Measurements from ENCODE around the gene MRPL42. TPM values are rescaled to one million over a fixed set of nuclear protein-coding genes. Genes with fewer than 3 reads are reported as not detected.
"Not testable (repeated sequence)": the region's sequence is repeated elsewhere in the genome, so short reads cannot be mapped to it uniquely, and the experiment has no call there.

Gene MRPL42
- total and polyA plus RNA-seq, 11 donors, result 23.0 to 53.0 (median 46.2) TPM

DNA sequence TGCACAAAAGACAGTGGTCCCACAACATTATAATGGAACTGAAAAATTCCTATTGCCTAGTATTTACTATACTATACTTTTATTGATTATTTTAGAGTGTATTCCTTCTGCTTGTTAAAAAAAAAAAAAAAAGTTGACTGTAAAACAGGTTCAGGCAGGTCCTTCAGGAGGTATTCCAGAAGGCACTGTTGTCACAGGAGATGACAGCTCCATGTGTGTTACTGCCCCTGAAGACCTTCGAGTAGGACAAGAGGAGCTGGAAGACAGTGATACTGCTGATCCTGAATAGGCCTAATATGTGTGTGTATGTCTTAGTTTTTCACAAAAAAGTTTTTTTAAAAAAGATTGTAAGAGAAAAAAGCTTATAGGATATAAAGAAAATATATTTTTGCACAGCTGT lies 37.9 kb upstream of the MRPL42 start:
- peaks cover 8 to 94% (median 65%) of the 10 kb centered on the region in 12 donors for H3K4me1 ChIP-seq
- no peaks in the 10 kb centered on the region for H3K27me3 ChIP-seq
- intact Hi-C loops (cut with DNase I), result loop anchor here in 2 of 10 donors (10.0 kb wide), 1 partner anchor 645 kb away; no protein-coding TSS in a partner anchor
- H3K27ac ChIP-seq, result no peak overlapping the region
- ATAC-seq (no peak), DNase-seq (no peak)
- no peaks in the 10 kb centered on the region for H3K36me3 ChIP-seq
- TF ChIP-seq POLR2A (IDR thresholded peaks at IDR 0.05), result no peak
- TF ChIP-seq, protein P1, sequence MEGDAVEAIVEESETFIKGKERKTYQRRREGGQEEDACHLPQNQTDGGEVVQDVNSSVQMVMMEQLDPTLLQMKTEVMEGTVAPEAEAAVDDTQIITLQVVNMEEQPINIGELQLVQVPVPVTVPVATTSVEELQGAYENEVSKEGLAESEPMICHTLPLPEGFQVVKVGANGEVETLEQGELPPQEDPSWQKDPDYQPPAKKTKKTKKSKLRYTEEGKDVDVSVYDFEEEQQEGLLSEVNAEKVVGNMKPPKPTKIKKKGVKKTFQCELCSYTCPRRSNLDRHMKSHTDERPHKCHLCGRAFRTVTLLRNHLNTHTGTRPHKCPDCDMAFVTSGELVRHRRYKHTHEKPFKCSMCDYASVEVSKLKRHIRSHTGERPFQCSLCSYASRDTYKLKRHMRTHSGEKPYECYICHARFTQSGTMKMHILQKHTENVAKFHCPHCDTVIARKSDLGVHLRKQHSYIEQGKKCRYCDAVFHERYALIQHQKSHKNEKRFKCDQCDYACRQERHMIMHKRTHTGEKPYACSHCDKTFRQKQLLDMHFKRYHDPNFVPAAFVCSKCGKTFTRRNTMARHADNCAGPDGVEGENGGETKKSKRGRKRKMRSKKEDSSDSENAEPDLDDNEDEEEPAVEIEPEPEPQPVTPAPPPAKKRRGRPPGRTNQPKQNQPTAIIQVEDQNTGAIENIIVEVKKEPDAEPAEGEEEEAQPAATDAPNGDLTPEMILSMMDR (IDR thresholded peaks at IDR 0.05), result no peak
- 29 to 51% (median 41%) methylated on average over 1 of the region's 1 CpG for WGBS, 4 donors
- no peak overlapping the region for H3K4me3 ChIP-seq
- no peaks in the 10 kb centered on the region for H3K9me3 ChIP-seq

- no peak for TF ChIP-seq POLR2A (IDR thresholded peaks at IDR 0.05)
- TF ChIP-seq, protein P1 (IDR thresholded peaks at IDR 0.05), result no peak
- no peak for DNase-seq
- H3K4me1 ChIP-seq, result peaks cover 12 to 94% (median 66%) of the 10 kb centered on the region in 12 donors
- no peak overlapping the region for H3K27ac ChIP-seq
- no peak for ATAC-seq
- no peaks in the 10 kb centered on the region for H3K27me3 ChIP-seq
- no peak overlapping the region for H3K4me3 ChIP-seq
- H3K9me3 ChIP-seq, result no peaks in the 10 kb centered on the region
- intact Hi-C loops (cut with DNase I), result loop anchor here in 2 of 10 donors (10.0 kb wide), 1 partner anchor 645 kb away; no protein-coding TSS in a partner anchor
- WGBS, 4 donors, result 59 to 70% (median 64%) methylated on average over 1 of the region's 1 CpG
- H3K36me3 ChIP-seq, result no peaks in the 10 kb centered on the region
Measured at GRCh38 chr12:93429852-93430251, 37.5 kb upstream of the MRPL42 start.

DNA sequence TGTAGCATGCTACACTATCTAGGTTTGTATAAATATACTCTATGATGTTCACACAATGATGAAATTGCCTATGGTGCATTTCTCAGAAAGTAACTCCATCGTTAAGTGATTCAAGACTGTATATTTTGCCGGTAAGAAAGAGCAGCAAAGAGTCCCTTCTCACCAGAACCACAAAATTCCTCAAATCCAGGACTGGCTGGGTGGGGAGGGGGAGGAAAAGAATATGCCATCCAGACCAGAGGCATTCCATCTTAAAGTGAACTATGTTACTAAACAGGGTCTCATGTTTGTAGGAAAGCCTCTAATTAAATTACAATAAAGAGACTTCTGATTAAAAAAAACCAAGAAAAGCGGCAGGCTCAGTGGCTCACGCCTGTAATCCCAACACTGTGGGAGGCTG lies 37.0 kb upstream of the MRPL42 start:
- no peak for TF ChIP-seq POLR2A (IDR thresholded peaks at IDR 0.05)
- TF ChIP-seq, protein P1 (IDR thresholded peaks at IDR 0.05), result no peak
- no peaks in the 10 kb centered on the region for H3K27me3 ChIP-seq
- ATAC-seq (no peak), DNase-seq (no peak)
- no peaks in the 10 kb centered on the region for H3K36me3 ChIP-seq
- WGBS, 4 donors, result 85 to 94% (median 91%) methylated on average over 4 of the region's 4 CpGs
- H3K4me1 ChIP-seq, result peaks cover 9 to 93% (median 66%) of the 10 kb centered on the region in 12 donors
- H3K4me3 ChIP-seq, result no peak overlapping the region
- no peaks in the 10 kb centered on the region for H3K9me3 ChIP-seq
- intact Hi-C loops (cut with DNase I), result no loop called here
- no peak overlapping the region for H3K27ac ChIP-seq

GRCh38 chr12:93432031-93432430 lies 35.3 kb upstream of the MRPL42 start:
- H3K4me3 ChIP-seq; H3K36me3 ChIP-seq; DNase-seq; H3K27me3 ChIP-seq; H3K9me3 ChIP-seq; intact Hi-C loops (cut with DNase I); ATAC-seq: not testable (repeated sequence)
- H3K27ac ChIP-seq, result peak overlapping the region in 1 of 12 donors; percentile 32
- peaks cover 5 to 92% (median 60%) of the 10 kb centered on the region in 12 donors for H3K4me1 ChIP-seq
- WGBS, 4 donors, result 86 to 90% (median 88%) methylated on average over 6 of the region's 6 CpGs

Data from heart left ventricle (tissue), 16 donors.